B cell (primary cell): ENCODE results near the gene SORD. TPM values are rescaled to one million over a fixed set of nuclear protein-coding genes. Genes with fewer than 3 reads are reported as not detected.
A peak's percentile ranks its signal among the peaks of the same experiment; 100 is the strongest.
"Not testable (repeated sequence)": the region's sequence is repeated elsewhere in the genome, so short reads cannot be mapped to it uniquely, and the experiment has no call there.

Experiments
- ATAC-seq: fragments of 200-7000 bp; cut with Tn5 transposase; one replicate; pipeline ENCODE4 v1.10.0; 2021; ENCODE audit warnings: low read depth, mild to moderate bottlenecking, moderate number of reproducible peaks, moderate library complexity
- CTCF ChIA-PET: fragments of 350-600 bp; sonication (Branson Sonifier 250); formaldehyde crosslinking; loops from one replicate; lab custom pipeline; 2021; ENCODE audit warnings: antibody characterized with exemption, inconsistent platforms; lab: Charles Lee
- POLR2A ChIA-PET: fragments of 350-600 bp; sonication (Branson Sonifier 250); formaldehyde crosslinking; loops from one replicate; lab custom pipeline; 2021; ENCODE audit warnings: antibody characterized with exemption; lab: Charles Lee
- DNase-seq: peaks from one replicate; pipeline ENCODE4 v3.0.0; 2013
- H2AFZ ChIP-seq: 2 replicates; pipeline ENCODE4 v1.6.1; 2012; ENCODE audit warnings: mild to moderate bottlenecking, low read depth, low read length; ENCODE audit not compliant: insufficient read depth, poor library complexity, severe bottlenecking
- H3K27ac ChIP-seq, 2 donors: 1 replicate in 1 of 2; 2 replicates in 1 of 2; pipeline ENCODE4 v1.5.1; 2012 to 2013; ENCODE audit warnings: low read length in 2 of 2, mild to moderate bottlenecking in 2 of 2, moderate library complexity in 1 of 2
- H3K27me3 ChIP-seq, 4 experiments: fragments of 200-600 bp in 1 of 4; sonication (generic) in 1 of 4; replicated peaks in 1 of 4; 1 replicate in 2 of 4; 2 replicates in 2 of 4; pipeline versions ENCODE4 v1.6.1 to v1.7.0; 2013 to 2016; ENCODE audit warnings: low read length in 3 of 4, mild to moderate bottlenecking in 2 of 4, mixed read lengths in 1 of 4, moderate library complexity in 1 of 4; ENCODE audit not compliant: insufficient read depth in 4 of 4, control insufficient read depth in 3 of 4; ENCODE audit errors: control extremely low read depth in 1 of 4
- H3K36me3 ChIP-seq, 2 experiments: replicated peaks in 1 of 2; 1 replicate in 1 of 2; 2 replicates in 1 of 2; pipeline versions ENCODE4 v1.6.1 to v1.7.1; 2013; ENCODE audit warnings: low read length in 1 of 2; ENCODE audit not compliant: insufficient read depth in 2 of 2, control insufficient read depth in 1 of 2; ENCODE audit errors: control extremely low read depth in 1 of 2, extremely low read depth in 1 of 2
- H3K4me1 ChIP-seq, 2 donors: fragments of 200-600 bp in 1 of 2; sonication (generic) in 1 of 2; 1 replicate in 1 of 2; 2 replicates in 1 of 2; pipeline versions ENCODE4 v1.5.1 to v1.6.1; 2013 to 2017; ENCODE audit warnings: low read length in 2 of 2; ENCODE audit not compliant: control insufficient read depth in 2 of 2, insufficient read depth in 2 of 2
- H3K4me2 ChIP-seq: replicated peaks from 2 replicates; pipeline ENCODE3; 2012; ENCODE audit warnings: mild to moderate bottlenecking, low read depth, low read length; ENCODE audit not compliant: poor library complexity, severe bottlenecking
- H3K4me3 ChIP-seq, 5 experiments: fragments of 200-600 bp in 1 of 5; sonication (generic) in 1 of 5; 1 replicate in 3 of 5; 2 replicates in 2 of 5; pipeline versions ENCODE4 v1.5.1 to v1.7.0; 2011 to 2016; ENCODE audit warnings: low read length in 4 of 5, mild to moderate bottlenecking in 4 of 5, low read depth in 2 of 5, control low read depth in 1 of 5, moderate library complexity in 1 of 5; ENCODE audit not compliant: insufficient read depth in 1 of 5; ENCODE audit errors: control extremely low read depth in 1 of 5, extremely low read depth in 1 of 5
- H3K79me2 ChIP-seq: fragments of 200-600 bp; sonication (generic); one replicate; pipeline ENCODE4 v1.6.0; 2016; ENCODE audit warnings: low read length; ENCODE audit not compliant: control insufficient read depth, insufficient read depth
- H3K9ac ChIP-seq: fragments of 200-600 bp; sonication (generic); 2 replicates; pipeline ENCODE4 v1.6.1; 2017; ENCODE audit warnings: mild to moderate bottlenecking, low read length, moderate library complexity
- H3K9me3 ChIP-seq, 3 donors: one replicate each; pipeline versions ENCODE4 v1.6.1 to v1.7.1; 2013; ENCODE audit warnings: low read length in 2 of 3; ENCODE audit not compliant: control insufficient read depth in 2 of 3, insufficient read depth in 1 of 3; ENCODE audit errors: control extremely low read depth in 1 of 3
- H4K20me1 ChIP-seq: 2 replicates; pipeline ENCODE4 v1.6.0; 2012; ENCODE audit warnings: mild to moderate bottlenecking, low read length; ENCODE audit not compliant: insufficient read depth, control insufficient read depth, poor library complexity, severe bottlenecking
- H3K27ac Mint-ChIP-seq: one replicate; pipeline ENCODE4 v1.8.0; 2021; ENCODE audit warnings: mixed read lengths
- H3K27me3 Mint-ChIP-seq: one replicate; pipeline ENCODE4 v1.8.0; 2021; ENCODE audit warnings: mixed read lengths
- H3K4me1 Mint-ChIP-seq: one replicate; pipeline ENCODE4 v1.8.0; 2021; ENCODE audit warnings: mixed read lengths
- H3K4me3 Mint-ChIP-seq: one replicate; pipeline ENCODE4 v1.8.0; 2021; ENCODE audit warnings: mixed read lengths
- H3K9me3 Mint-ChIP-seq: one replicate; pipeline ENCODE4 v1.8.0; 2022; ENCODE audit warnings: mixed read lengths; ENCODE audit not compliant: insufficient read depth
- EZH2 ChIP-seq: IDR thresholded peaks from 2 replicates; pipeline ENCODE4 v1.6.1; 2012; ENCODE audit warnings: borderline replicate concordance, low read depth, mild to moderate bottlenecking, moderate library complexity, low read length; ENCODE audit not compliant: insufficient read depth, poor library complexity, severe bottlenecking
- WGBS: methylation state at CpG from one replicate; pipeline ENCODE4 v1.1.5; 2013; ENCODE audit warnings: missing lambda C conversion rate; ENCODE audit not compliant: insufficient coverage; 5-methylcytosine and 5-hydroxymethylcytosine counted together
- intact Hi-C: fragments of 100-400 bp; cut with micrococcal nuclease; formaldehyde crosslinking; loops from one replicate; pipeline ENCODE4 v1.10.0; 2022
- polyA plus RNA-seq: library from polyadenylated mRNA; depleted of rRNA; stranded (reverse); fragments of >200 nt; gene quantifications from 2 replicates; pipeline ENCODE4 v1.2.3, GENCODE V29; 2012
- total RNA-seq, 2 donors: library from RNA; stranded (reverse); fragments of 120-200 nt in 1 of 2; gene quantifications; 1 replicate in 1 of 2; 2 replicates in 1 of 2; pipeline versions ENCODE4 v1.2.3 to v1.2.4, GENCODE V29; 2013 to 2022
- TF ChIP-seq, protein P1 (sequence below): fragments of 200-600 bp; IDR thresholded peaks from one replicate; pipeline ENCODE4 v1.8.0; 2022; ENCODE audit warnings: antibody characterized with exemption, mild to moderate bottlenecking

SORD gene
- total and polyA plus RNA-seq, 2 donors (not counting 1 experiment from before 2014, with no cell fraction given): 22.2 to 25.8 TPM

DNA sequence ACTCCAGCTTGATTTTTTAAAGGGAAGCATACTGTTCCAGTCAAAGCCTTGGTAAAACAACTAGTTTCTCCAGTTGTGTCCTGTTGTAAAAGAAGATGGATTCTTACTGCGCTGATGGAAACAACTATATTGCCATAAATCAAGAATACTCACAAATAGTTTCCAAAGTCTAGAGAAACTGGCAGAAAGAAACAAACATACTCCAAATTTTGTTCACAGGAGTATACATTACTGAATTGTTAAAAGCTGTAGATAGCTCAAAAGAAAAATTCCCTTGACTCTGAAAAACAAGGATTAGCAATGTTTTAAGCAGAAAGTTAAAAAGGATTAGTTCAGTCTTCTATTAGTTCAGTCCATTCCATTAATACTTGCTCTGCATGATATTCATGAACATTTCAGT is 27.6 kb downstream of the SORD start:
- no peak for TF ChIP-seq EZH2
- TF ChIP-seq, protein P1, sequence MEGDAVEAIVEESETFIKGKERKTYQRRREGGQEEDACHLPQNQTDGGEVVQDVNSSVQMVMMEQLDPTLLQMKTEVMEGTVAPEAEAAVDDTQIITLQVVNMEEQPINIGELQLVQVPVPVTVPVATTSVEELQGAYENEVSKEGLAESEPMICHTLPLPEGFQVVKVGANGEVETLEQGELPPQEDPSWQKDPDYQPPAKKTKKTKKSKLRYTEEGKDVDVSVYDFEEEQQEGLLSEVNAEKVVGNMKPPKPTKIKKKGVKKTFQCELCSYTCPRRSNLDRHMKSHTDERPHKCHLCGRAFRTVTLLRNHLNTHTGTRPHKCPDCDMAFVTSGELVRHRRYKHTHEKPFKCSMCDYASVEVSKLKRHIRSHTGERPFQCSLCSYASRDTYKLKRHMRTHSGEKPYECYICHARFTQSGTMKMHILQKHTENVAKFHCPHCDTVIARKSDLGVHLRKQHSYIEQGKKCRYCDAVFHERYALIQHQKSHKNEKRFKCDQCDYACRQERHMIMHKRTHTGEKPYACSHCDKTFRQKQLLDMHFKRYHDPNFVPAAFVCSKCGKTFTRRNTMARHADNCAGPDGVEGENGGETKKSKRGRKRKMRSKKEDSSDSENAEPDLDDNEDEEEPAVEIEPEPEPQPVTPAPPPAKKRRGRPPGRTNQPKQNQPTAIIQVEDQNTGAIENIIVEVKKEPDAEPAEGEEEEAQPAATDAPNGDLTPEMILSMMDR: no peak
- Histone ChIP-seq H3K79me2 (no peaks in the 10 kb centered on the region), H4K20me1 (no peaks in the 10 kb centered on the region), H3K4me2 (no peak overlapping the region), H3K36me3 (no peaks in the 10 kb centered on the region), H2AFZ (no peak overlapping the region), H3K4me1 (peaks cover 29 to 34% of the 10 kb centered on the region in 2 donors), H3K27ac (no peak overlapping the region), H3K4me3 (no peak overlapping the region), H3K27me3 (no peaks in the 10 kb centered on the region), H3K9ac (no peak overlapping the region), H3K9me3 (peaks cover 0 to 7% (median 0%) of the 10 kb centered on the region in 3 donors)
- Mint-ChIP-seq H3K27ac (peak overlapping the region; percentile 97), H3K27me3 (no peaks in the 10 kb centered on the region), H3K4me1 (peaks cover 25% of the 10 kb centered on the region), H3K4me3 (no peak overlapping the region), H3K9me3 (no peaks in the 10 kb centered on the region)
- ChIA-PET POLR2A (no interaction called here), CTCF (interaction anchor here (0.9 to 3.7 kb wide), 4 partner anchors 14 to 72 kb away, joined by 3 to 52 read pairs (median 16); no protein-coding TSS in a partner anchor)
- no peak for ATAC-seq
- no peak for DNase-seq
- intact Hi-C loops: no loop called here
- no CpG with 5 or more reads among the region's 1 CpG for WGBS

DNA sequence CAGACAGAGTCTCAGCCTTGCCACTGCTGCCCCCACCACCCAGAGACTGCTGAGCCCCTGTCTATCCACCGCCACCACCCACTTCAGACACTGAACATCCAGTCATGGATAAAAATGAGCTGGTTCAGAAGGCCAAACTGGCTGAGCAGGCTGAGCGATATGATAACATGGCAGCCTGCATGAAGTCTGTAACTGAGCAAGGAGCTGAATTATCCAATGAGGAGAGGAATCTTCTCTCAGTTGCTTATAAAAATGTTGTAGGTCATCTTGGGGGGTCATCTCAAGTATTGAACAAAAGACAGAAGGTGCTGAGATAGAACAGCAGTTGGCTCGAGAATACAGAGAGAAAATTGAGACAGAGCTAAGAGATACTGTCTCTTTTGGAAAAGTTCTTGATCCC is 29.7 kb downstream of the SORD start:
- WGBS: 100% methylated on average over 3 of the region's 3 CpGs
- H3K9me3 ChIP-seq, POLR2A ChIA-PET, H3K9me3 Mint-ChIP-seq, CTCF ChIA-PET, H3K4me2 ChIP-seq, H3K27ac ChIP-seq, H3K79me2 ChIP-seq, H3K27ac Mint-ChIP-seq, H2AFZ ChIP-seq, DNase-seq, intact Hi-C loops, H3K27me3 ChIP-seq, H3K4me3 ChIP-seq, ATAC-seq, H3K36me3 ChIP-seq, H3K4me3 Mint-ChIP-seq, H4K20me1 ChIP-seq, H3K9ac ChIP-seq, H3K27me3 Mint-ChIP-seq: not testable (repeated sequence)
- peaks cover 19% of the 10 kb centered on the region for H3K4me1 Mint-ChIP-seq
- peaks cover 18 to 19% of the 10 kb centered on the region in 2 donors for H3K4me1 ChIP-seq

DNA sequence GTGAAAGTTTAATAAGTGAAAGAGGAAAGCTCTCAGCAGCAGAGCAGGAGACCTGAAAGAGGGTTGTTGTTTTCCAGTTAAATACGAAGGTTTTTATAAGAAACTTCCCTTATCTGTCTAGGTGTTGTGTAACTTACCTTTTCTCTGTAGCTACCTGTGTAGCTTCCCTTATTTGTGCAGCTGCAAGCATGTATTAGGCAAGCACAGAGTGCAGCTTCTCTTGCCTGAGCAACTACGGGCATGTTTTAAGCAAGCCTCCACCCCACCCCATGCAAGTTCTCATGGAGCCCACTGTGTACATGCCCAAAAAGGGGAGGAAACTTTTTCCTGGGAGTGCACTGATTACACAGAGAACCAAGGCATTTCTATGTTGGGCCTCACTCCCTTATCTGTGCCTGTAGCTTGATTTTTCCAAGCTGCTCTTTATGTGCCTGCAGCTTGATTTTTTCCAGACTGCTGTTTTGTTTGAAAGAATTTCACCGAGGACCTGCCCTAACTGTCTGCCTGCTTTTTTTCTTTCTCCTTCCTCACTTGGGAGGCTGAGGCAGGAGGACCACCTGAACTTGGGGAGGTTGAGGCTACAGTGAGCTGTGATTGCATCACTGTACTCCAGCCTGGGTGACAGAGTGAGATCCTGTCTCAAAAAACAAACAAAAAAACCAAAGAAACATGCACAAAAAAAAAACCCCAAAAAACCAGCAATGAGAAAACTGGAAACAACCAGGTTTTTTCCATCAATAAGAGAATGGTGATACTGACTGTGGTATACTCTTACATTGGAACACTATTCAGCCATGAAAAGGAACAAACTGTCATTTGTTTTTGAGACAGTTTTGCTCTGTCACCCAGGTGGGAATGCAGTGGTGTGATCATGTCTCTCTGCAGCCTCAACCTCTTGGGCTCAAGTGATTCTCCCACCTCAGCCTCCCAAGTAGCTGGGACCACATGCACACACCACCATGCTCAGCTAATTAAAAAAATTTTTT is 36.0 kb downstream of the SORD start:
- DNase-seq, H3K9me3 Mint-ChIP-seq, ATAC-seq, H3K27ac ChIP-seq, H3K4me2 ChIP-seq, intact Hi-C loops, H2AFZ ChIP-seq, H3K27me3 Mint-ChIP-seq, H3K9me3 ChIP-seq, H3K4me1 ChIP-seq, H3K27ac Mint-ChIP-seq, H3K27me3 ChIP-seq, H4K20me1 ChIP-seq, H3K4me3 Mint-ChIP-seq, H3K36me3 ChIP-seq, H3K4me3 ChIP-seq, H3K79me2 ChIP-seq, POLR2A ChIA-PET, H3K9ac ChIP-seq: not testable (repeated sequence)
- CTCF ChIA-PET: interaction anchor here (1.6 kb wide), 1 partner anchor 59 kb away, joined by 4 read pairs; no protein-coding TSS in a partner anchor
- WGBS: no CpG with 5 or more reads among the region's 3 CpGs
- peaks cover 12% of the 10 kb centered on the region for H3K4me1 Mint-ChIP-seq
